Body of pancreas (tissue), 4 donors: Measurements from ENCODE around the gene GLYATL3.

Source experiments
- POLR2A ChIP-seq, 3 donors: fragments of 450-650 bp; IDR thresholded peaks; one replicate each; pipeline ENCODE4 v1.6.1; 2016; ENCODE audit warnings: antibody characterized with exemption in 3 of 3, mild to moderate bottlenecking in 2 of 3
- TF ChIP-seq, protein P1 (sequence below), 7 experiments: fragments of 450-650 bp in 4 of 7; fragments of 200-600 bp in 3 of 7; sonication (generic) in 3 of 7; IDR thresholded peaks; one replicate each; pipeline ENCODE4 v1.5.1; 2016 to 2019; ENCODE audit warnings: antibody characterized with exemption in 7 of 7

- TF ChIP-seq, protein P1, sequence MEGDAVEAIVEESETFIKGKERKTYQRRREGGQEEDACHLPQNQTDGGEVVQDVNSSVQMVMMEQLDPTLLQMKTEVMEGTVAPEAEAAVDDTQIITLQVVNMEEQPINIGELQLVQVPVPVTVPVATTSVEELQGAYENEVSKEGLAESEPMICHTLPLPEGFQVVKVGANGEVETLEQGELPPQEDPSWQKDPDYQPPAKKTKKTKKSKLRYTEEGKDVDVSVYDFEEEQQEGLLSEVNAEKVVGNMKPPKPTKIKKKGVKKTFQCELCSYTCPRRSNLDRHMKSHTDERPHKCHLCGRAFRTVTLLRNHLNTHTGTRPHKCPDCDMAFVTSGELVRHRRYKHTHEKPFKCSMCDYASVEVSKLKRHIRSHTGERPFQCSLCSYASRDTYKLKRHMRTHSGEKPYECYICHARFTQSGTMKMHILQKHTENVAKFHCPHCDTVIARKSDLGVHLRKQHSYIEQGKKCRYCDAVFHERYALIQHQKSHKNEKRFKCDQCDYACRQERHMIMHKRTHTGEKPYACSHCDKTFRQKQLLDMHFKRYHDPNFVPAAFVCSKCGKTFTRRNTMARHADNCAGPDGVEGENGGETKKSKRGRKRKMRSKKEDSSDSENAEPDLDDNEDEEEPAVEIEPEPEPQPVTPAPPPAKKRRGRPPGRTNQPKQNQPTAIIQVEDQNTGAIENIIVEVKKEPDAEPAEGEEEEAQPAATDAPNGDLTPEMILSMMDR (IDR thresholded peaks at IDR 0.05), result no peak
- TF ChIP-seq POLR2A (IDR thresholded peaks at IDR 0.05), result no peak
Measured at GRCh38 chr6:49576618-49577017, 76.9 kb downstream of the GLYATL3 start.
